ENCODE data around the gene ACTN1.
A peak's percentile ranks its signal among the peaks of the same experiment; 100 is the strongest.

ACTN1 gene

GRCh38 chr14:68932231-68932630, 46.9 kb downstream of the ACTN1 start:
- no peak for DNase-seq

DNA sequence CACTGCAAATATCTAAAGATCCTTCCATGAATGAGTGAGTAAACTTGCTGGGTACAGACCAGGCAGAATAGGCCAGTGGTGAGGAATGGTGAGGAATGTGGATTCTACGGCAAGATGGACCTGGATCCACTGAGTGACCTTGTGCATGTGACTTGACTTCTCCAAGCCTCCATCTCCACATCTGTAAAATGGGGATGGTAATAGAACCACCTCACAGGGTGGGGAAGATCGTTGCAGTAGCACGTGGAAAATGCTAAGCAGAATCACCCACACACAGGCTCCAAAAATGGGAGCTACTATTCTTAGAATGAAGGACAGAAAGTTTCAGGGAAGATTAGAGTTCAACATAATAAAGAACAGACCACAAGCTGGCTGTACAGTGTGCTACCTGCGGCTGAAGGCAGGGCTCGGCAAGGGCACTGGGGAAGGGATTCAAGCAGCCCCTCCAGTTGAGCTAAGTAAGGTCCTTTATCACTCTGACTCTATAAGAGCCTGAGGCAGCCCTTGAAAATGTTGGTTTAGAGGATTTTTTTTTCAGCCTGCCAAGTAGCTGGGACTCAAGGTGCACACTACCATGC, 47.5 kb downstream of the ACTN1 start:
- no peak for DNase-seq

- DNase-seq = no peak
These were observed 48.0 kb downstream of the ACTN1 start for GRCh38 chr14:68931063-68931462.

DNA sequence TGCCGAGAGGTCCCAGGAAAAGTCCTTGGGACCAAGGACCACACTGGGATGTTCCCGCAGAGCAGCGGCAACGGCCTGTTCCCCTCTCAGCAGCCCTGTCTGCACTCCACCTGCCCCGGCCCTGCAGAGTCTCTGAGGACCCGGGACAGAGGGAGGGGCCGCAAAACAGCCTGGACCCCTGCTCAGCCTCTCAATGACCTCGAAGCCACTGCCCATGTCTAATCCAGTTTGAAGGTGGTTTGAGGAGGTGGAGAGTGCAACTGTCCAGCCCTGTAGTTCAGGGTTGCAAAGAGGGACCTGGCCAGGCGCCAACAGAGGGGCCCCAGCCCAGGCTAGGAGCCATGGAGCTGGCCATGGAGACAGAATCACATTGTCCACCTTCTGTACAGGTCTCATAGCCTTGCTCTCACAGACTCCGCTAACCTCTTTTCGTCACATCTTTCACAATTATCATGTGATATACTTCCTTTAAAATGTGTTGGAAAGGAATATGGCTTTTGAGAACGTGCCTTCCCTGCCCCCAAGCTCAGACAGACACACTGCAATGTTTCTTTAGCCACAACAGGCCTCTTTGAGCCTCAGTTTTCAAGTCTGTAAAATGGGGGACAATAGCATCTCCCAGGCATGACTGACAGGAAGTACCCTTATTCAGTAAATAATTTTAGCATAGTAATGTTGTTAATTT, 49.3 kb downstream of the ACTN1 start:
- DNase-seq = no peak

GRCh38 chr14:68928770-68929550, 50.1 kb downstream of the ACTN1 start:
- no peak for DNase-seq

DNA sequence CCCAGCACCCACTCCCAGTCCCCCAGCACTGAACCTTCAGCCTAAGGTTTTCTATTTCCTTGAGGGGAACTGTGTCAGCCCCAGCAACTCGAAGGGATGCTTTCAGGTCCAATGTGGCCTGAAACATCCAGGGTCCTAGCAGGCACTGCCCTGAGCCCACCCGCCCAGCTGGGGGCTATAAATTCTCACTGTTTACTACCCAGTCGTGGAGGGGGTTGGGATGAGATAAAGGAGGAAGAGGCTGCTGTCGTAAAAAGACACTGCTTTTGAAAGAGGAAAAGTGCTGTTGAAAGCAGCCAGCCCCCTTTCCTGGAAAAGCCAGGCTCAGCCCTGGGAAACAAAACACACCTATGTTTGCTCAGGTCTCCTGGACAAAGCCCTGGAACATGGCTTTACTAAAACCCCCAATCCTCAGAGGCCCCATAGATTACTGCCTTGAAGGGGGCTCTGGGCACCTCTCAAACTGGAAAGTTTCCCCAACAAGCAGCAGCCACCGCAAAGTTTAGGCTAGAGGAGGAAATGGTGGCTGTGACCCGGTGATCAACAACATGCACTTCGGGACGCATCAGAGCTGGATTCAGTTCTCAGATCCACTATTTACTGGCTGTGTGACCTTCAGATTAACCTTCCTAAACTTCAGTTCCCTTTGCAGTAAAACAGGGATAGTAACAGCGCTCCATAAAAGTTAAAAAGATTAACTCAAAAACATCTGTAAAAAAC, 51.0 kb downstream of the ACTN1 start:
- no peak for DNase-seq

- DNase-seq = no peak
These were observed 52.0 kb downstream of the ACTN1 start for GRCh38 chr14:68927089-68927488.

DNA sequence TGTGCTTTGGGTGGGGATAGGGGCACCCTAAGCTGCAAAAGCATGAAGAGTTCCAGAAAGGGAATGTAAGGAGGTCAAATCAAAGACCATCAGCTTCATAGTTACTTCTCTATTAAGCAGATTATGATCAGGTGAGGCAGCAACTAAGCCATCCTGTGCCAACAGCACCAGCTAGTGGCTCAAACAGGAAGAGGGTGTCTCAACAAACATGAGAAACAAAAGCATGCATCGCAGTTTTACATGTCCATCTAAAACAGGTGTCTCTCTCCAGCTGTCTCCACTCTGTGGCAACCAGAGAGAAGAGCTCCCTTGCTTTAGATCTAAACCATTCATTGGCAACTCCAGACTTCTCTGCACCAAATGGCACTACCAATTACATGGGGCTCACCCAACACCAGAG, 52.9 kb downstream of the ACTN1 start:
- DNase-seq = no peak

DNA sequence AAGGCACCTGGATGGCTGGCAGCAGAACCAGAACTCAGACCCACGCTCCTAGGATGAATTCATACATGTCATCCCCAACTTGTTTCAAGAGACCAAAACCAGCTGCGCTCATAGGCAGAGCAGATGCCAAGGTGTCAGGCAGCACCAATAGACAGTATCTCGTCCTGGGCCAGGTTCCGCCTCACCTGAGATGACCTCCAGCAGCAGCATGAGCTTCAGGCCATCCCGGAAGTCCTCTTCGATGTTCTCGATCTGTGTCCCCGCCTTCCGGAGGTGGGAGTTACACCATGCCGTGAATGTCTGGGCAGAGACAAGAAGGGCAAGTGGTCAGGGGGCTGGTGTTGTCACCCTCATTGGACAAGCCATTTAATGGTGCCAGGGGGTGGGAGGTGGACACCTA, 53.7 kb downstream of the ACTN1 start:
- no peak for DNase-seq

DNA sequence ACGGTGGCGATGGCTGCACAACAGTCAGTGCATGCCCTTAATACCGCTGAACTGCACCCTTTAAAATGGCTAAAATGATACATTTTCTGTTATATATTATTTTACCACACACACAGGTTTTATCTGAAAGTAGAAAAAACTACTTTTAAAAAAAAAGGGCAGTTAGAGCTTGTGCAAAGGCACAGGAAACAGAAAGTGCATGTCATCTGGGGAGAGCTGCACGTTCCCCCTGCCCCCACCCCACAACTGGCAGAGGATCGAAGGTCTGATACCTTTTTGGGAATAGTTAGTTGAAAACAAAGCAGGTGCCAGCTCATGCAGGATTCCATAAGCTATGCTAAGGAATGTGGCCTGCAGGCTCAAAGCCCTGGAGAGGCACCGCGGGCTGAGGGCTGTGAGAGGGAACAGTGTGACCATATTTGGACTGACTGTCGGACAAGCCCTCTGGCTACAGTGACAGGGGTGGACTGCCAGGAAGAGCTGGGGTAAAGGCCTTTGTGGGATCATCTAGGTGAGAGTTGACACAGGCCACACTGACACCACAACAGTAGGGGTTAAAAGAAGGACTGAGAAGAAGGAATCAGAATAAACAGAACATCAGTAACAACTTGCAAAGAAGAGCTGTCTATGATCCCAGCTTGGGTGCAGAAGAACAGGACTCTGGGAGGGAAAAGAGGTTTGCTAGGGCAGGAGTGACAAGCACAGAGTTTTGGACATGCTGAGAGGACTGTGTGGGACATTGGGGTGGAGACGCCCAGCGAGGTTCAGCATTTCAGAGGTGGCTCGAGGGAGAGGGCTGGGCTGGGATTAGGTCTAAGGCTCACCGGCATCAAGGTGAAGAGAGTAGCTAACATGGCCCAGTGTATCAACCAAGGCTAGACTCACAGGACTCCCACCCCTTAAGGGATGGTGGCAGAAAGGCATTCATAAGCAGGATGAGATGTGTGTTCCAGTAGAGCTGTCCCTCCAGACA, 54.6 kb downstream of the ACTN1 start:
- no peak for DNase-seq

DNA sequence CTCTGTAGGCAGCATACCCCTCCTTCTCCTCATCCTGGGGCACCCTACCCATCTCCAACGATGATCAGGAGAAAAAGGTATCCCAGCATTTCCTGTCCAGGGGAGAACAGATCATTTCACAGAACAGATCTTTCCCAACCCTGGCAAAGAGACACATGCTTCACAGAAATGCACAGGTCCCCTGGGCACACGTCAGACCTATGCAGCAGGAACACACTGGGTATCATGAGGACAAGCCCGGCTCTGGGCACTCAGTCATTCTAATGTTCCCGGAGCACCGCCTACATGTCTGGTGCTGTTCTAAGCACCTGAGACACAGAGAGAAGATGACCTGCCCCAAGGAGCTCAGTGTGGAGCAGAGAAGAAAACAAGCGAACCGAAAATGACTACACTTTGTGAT, 56.2 kb downstream of the ACTN1 start:
- no peak for DNase-seq

GRCh38 chr14:68922201-68922621, 56.9 kb downstream of the ACTN1 start:
- no peak for DNase-seq

GRCh38 chr14:68921666-68922065, 57.4 kb downstream of the ACTN1 start:
- DNase-seq = no peak

- DNase-seq = no peak
These were observed 58.1 kb downstream of the ACTN1 start for GRCh38 chr14:68921049-68921448.

DNA sequence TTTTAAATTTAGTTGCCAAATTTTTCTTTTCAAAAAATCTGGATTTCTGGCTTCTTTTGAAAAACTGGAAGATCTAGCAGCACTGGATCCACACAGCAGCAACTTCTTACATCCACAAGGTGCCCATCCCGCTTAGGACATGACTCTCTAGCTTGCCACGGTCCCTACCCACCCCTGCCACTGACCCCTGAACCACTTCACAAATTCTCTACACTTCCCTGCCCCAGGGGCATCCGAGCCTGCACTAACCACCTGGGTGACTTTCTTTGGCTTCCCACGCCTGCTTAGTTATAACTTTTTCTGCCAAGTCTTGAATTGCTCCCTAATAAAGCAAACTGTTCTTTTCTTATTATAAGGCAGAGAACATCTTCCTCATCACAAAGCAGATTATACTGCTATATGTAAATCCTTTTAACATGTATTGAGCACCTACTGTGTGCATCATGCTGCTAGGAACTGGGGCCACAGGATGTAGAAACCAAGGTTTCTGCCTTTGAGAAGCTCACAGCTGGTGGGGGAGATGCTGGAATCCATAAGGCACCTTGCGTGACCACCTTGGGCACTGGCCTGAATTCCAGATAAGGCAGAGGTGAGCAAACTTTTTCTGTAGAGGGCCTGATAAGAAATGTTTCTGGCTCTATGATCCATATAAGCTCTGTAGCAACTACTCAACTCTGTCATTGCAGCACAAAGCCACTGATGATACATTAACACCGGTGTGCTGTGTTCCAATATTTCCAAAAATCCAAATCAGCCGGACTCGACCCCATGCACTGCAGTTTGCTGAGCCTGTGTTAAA, 59.8 kb downstream of the ACTN1 start:
- no peak for DNase-seq

GRCh38 chr14:68918612-68919011, 60.5 kb downstream of the ACTN1 start:
- no peak for DNase-seq

DNA sequence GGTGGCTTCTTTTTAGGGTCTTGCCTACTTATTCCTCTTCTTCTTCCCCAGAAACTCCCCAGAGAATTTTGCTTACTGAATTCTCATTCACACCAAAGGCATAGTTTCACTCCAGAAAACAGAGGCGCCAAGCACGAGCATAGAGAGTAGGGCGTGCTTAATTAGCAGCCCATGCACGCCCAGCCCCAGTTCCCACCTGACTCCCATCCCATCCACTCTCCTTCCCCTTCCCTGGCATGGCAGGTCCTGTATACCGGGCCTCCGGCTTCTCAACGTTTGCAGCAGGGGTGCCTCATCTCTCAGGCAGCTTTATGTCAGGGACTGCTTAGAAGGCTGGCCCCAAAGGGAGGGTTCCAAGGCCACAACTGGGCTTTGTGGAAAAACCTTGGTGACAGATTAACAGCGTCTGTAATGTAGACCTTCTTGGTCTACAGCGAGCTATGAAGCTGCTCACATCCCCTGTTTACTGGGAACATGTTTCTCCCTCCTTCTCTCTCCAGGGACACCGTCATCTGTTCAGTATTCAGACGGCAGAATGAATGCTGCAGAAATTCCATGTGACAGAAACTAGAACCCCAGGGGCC, 62.7 kb downstream of the ACTN1 start:
- no peak for DNase-seq

GRCh38 chr14:68913516-68913915, 65.6 kb downstream of the ACTN1 start:
- DNase-seq = no peak

DNA sequence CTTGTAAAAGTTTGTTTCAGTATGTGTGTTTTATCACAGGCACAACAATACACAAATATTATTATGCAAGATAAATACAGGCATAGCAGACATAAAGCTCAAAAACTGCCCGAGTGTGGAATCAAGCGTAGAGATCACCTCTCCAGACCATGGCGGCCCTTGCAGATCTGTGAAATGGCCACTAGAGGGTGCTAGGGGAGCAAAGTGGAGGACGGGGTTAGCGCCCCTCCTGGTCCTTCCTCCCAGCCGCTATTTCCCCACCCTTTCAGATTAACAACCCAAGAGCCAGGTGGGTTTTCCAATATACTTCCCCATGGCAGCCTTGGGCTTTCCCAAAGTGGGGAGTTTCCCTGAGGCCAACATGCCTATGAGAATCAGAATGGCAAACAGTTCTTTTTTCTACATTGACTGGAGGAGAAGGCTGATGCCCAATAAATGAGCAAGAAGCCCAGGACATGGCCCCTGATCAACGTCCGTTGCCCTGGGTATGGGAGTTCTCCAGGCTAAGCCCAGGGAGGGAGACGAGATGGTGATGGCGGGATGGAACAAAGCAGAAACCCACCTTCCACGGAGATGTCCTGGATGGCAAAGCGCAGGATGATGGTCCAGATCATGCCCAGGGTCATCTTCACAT, 67.4 kb downstream of the ACTN1 start:
- peak; percentile 77 to 80 for DNase-seq

DNA sequence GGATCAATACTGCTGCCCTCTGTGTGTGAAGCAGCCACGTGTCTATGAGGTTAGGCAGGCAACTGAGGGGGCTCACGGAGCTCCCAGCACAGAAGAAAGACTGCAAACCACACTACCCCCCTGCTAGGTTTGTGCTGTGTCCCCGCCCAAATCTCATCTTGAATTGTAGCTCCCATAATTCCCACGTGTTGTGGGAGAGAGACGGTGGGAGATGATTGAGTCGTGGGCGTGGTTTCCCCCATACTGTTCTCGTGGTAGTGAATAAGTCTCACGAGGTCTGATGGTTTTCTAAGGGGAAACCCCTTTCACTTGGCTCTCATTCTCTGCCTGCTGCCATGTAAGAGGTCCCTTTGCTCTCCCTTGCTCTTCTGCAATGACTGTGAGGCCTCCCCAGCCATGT, 68.6 kb downstream of the ACTN1 start:
- DNase-seq = peak in 1 of 2 donors; percentile 7

DNA sequence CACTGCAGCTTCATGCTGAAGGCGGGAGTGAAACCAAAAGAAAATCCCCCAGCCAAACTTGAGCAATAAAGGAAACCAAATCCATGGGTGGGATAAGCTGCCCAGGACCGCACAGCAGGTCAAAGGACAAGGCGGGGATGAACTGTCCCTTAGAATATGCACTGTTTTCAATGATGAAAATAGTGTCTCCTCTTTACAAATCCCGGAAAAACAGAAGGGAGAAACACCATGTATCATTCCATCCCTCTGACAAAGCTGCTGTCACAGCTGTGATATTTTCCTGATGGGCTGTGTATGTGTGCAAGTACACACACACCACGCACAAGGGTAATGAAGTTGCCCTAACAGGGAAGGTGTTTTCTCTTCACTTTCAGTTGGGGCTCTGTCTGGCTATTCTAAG, 70.3 kb downstream of the ACTN1 start:
- DNase-seq = no peak
